Stimulated activated CD4-positive, alpha-beta T cell treated with anti-CD3 and anti-CD28 coated beads, Interleukin-1b, Interleukin-23, amount 100 ng/mL, for 4 hours (primary cell): ENCODE results near the gene PPP1R14C.

Source experiments
- DNase-seq, 2 donors: peaks; one replicate each; pipeline ENCODE4 v3.0.0-alpha.2; 2020; ENCODE audit warnings: low read depth in 2 of 2

PPP1R14C gene

DNA sequence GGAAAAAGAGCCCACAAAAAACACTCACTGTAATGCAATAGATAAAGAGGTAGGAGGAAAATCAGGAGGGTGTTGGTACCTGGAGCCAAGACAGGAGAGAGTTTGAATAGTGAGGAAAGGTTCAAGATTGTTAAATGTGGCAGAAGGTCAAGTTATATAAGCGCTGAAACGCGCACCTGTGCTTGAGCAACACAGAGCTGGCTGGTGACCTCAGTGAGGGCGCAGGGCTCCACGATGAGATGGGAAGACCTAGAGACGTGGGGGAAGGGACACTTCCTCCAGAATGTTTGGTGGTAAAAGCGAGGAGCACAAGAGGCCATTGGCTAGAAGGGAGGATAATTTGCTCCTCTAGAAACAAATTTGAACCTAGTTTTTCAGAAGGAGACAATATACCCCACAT lies 4.2 kb upstream of the PPP1R14C start:
- no peak for DNase-seq

DNA sequence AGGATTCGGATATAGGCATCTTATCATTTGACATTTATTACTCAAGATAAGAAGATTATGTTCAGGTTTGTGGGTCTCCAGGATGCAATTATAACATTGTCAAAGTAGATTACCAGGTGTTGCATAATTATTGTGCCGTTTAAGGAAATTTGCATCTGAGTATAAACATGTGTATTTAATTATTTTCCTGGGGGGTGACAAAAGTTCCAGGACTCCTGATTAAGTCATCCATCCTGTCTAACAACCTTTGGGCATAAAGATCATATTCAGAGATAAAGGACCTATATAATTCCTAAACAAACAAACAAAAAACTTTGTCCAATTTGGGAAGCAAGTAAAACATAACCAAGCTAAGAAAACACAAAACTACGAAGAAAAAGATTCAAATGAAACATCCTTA lies 3.3 kb upstream of the PPP1R14C start:
- DNase-seq = no peak

DNA sequence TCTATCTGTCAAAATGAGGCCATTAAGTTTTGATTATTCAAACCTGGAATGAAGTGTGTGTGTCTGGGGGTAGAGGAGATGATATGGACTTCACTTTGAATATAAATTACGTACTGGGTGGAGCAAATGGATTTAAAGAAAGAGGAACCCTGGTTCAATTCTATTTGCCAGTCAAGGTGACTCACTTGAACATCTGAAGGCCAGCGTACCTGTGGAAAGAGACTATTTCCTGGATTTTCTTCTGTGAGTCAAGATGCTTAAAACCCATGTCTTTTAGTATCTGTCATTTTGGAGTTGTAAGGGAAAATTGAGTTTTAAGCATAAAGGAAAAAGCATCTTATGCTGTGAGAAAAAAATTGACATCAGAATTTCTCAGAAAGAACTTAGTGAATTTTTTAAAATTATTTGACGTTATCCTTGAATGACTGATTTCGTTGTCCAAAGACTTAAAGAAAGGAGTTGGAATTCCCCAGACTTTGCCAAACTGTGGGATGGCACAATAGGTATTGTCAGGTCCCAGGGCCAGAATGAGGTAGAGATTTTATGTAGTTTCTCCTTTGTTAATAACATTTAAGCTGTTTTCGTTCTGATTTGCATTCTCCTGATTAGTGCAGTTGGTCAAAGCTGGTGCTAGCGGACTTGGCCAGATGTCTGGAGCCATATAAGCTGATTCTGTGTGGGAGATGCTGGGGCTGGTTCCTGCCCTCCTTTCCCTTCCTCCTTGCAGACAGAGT lies 2.4 kb upstream of the PPP1R14C start:
- no peak for DNase-seq

DNA sequence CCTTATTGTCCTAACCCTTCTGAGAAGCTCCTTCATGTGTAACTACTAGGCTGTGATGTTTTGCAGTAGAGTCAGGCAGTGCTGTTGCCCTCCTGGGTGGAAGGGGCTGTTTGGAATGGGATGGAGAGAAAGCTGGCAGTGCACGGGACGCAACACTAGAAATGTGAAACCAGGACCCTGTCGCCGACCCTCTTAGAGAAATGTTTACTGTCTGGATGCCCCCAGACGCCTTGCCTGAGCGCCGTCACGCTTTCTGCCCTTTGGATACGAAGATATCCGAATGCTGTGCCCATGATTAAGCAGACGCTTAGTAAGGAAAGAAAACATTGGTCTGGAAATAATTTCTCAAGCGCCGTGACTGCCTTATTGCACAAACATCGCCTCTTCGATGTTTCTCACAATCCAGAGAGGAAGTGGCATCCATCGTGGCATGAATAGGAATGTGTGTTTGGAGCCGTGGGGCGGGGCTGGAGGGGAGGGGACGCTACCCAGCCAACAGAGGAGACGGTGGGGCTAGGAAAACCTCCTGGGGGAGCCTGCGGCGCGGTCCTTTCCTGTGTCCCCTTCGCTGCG lies 661 bp upstream of the PPP1R14C start:
- DNase-seq = no peak

DNA sequence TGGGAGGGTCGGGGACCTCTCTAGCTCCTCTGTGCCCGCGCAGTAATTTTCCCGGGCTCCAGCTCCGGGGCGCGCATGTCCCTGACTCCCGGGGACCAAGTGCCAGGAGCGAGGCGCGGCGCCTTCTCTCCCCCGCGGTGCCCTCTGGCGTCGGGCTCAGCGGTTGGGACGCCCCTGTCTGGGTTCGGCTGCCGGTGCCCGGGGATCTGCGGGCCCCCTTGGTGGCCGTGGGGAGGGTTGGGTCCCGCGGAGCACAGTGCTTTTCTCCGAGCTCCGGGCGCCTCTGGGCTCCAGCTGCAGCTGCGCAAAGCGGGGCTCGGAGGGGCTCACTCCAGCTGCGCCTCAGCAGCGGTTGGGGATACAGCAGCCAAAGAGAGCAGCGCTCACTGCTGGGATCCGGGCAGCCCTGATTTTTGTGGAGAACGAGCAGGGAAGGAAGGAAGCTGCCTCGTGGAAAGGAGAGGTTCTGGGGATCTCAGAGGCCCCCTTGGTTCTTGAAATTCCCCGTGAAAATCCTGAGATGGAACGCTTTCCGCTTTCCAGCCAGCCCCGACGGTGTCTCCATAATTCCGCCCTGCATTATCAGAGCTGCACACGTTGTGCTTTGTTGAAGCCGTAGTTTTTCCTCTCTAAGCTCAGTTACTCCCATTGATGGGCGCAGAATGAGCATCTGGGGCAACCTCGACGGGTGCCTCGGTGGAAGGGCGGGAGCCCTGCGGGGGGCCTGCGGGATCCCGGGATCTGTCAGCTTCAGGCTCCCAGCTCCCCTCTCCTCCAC lies 861 bp downstream of the PPP1R14C start:
- no peak for DNase-seq

DNA sequence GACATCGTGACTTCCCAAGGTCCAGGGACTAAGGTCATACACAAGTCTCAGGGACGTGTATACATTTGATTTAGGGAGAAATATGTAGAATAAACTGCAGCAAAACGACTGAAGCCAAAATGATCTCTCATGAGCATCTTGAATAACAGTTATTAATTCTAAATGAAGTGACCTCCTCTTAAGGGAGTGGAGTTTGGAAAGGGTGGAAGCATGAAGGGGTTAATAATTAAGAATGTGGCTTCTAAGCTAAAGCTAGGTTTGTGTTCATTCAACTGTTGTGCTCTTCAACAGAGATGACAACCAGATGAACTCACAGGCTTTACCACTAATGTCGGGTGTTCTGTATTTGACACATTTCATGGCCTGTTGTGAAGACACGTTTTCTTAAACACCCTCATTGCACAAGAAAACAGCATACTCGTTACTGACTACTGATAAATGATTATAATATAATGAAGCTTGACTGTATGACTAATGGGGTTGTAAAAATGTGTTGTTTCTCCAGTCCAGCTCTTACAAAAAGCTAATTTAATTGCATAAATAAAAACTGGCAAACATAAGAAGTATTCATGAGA lies 1.5 kb downstream of the PPP1R14C start:
- no peak for DNase-seq

DNA sequence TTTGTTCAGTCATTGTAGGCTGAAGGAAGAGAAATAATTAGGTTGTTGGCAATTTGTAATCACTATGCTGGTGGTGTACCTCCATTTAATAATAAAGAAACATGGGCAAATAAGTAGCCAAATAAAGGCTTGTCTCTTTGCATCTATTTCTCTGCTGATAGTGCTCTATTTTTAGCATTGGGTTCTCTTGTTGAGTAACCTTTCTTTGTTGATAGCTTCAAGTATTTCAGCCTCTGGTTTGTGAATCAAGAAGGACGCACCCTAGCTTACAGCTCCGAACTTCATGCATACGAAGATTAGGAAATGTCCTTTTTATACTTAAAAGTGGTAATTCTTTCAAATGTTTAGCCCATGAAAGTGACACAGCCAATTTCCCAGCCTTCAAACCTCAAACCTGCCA lies 2.6 kb downstream of the PPP1R14C start:
- no peak for DNase-seq

DNA sequence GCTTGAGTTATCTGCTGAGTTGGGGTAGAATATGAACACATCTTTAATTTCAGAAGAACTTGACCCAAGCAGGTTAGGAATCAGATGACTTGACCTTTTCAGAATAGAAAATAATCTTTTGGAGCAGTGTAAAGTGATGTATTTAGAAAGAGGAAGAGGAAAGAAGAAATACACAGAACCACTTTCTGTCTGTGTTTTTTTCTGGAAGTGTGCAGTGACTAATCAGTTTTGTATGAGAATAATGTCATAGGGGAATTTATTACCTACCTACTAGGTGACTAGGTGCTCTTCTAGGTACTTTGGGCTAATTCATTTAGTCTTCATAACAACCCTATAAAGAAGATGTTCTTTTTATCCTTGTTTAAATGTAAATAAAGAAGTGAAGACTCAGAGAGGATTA lies 3.0 kb downstream of the PPP1R14C start:
- DNase-seq = no peak

DNA sequence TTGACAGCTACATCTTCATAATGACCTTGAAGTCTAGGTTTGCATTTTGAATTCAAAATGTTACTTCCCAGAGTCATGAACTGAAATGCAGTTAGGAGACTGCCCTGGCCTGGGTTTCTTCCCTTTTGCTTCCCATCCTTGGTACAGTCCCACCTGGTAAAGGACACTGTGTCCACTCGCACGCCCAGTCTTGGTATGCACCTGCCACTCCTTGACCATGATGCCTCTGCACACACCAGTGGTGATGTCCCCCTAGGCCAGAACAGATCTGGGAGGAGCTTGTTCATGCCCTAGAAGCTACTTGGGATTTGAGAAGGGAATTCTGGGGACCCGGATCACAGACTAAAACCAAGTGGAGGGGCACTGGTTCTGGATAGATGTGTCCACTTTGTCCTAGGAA lies 3.6 kb downstream of the PPP1R14C start:
- DNase-seq = no peak

DNA sequence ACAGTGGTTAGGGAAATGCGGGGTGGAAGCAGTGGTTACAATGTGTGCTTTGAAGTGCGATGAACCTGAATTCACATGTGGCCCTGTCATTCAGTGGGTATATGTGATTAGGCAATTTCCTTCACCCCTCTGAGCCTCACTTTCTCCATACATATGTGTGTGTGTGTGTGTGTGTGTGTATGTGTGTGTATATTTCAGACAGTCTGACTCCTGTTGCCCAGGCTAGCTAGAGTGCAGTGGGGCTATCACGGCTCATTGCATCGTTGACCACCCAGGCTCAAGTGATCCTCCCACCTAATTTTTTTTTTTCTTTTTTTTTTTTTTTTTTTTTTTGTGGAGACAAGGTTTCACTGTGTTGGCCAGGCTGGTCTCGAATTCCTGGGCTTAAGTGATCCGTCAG lies 6.3 kb downstream of the PPP1R14C start:
- no peak for DNase-seq

DNA sequence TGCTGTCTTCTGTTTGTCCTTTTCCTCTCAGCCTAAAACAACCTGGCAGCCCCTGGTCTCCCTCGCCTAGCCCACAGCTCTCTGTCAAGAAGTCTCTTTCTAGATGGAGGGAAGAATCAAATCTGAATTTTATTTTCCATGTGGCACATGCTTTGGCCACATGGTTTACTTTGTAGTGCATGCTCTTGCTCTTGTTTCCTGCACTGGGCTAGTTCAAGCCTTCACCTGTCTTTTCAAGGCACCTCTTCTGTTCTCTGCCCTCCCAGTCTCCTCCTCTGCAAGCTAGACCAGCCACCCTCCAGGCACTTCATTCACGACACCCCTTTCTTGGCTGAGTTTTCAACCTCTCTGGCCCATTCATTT lies 7.6 kb downstream of the PPP1R14C start:
- DNase-seq = no peak

DNA sequence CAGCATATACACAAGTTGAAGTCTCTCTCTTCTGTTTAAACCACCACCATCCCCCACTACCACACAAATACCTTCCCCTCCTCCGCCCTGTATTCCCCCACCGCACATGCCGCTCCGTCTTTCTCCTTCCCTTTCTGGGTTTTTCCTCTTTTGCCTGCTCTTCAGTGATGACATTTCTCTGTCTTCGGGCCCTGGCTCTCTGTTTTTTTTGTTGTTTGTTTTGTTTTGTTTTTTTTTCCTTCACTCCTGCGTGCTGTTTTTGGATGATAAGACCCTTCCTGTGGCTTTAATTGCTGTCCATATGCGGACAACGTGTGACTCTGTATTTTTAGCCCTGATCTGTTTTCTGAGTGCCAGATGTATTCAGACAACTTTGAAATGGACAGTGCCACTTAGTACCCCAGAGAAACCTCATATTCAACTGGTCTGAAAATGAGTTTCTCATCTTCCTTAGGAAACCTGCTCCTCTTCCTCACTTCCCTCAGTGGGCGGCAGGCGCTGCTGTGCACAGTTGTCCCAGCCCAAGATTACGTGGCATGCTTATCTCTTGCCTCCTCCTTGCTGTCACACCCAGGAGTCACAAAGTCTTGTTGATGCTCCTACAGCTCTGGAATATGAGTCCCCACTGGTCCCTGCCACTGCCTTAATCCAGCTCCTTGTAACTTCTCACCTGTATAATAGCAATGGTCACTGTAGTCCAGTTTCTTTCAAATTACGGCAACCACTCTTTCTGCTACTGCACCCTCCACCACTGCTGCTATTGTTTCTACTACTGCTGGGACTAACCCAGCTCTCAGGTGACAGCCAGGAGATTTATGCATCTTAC lies 8.2 kb downstream of the PPP1R14C start:
- no peak for DNase-seq

DNA sequence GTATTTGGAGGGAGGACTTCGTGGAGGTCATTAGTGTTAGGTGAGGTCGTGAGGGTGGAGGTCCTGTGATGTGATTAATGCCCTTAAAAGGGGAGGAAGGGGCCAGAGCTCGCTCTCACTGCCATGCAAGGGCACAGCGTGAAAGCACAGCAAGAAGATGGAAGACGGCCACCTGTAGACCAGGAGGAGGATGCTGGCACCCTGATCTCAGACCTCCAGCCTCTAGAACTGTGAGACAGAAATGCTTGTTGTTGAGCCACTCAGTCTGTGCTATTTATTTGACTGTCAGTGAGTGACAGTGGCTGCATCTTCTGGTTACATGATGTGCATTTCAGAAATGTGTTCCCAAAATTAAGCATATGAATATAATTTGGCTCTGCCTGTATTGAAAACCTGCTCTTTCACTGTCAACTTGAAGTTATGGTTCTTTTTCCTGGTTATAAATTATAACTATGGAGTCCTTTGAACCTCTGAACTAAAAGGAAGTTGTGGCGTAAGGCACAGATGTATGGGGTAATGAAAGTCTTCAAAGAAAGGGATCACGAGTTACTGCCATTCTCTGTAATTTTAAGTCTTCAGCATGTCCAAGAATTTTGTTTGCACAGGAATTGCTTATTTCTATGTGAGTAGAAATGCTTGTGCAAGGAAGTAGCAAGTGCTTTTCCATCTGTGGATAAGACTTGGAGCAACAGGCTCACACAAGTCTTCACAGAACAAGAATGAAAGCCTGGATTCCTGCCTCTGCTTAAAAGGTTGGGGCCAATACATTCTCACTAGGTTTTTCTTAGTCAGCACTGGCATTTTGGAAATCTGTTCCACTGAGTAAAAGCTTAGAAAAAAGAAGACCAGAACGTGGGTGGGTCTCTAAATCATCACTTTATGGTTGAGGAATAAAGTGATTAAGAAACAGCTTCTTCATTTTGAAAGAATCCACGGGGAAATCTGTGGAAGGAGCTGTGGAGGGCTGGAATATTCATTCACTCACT lies 10.3 kb downstream of the PPP1R14C start:
- DNase-seq = no peak

DNA sequence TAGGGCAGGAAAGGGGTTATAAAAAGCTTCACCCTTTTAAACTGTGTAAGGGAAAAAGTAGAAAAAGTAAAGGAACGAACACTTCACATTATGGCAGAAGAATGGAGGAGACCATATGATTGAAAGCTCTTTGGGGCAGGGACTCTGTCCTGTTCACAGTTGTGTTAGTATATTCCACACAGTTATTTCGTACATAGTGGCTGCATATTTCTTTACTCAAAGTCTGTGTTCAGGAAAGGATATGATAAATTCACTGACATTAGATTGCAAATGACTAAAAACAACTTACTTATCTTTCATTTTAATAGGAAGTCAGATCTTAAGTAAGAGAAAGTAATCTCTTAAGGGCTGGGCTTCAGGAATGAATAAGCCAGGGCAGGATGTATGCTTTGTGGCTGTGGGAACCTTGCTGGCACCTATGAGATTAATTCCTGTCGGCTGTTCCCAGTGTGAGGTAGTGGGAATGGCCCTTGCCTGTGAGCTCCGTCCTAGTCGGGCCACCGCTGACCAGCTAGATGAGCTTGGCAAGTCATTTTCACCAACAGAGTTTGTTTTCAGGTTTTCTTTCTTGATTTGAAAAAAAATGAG lies 11.2 kb downstream of the PPP1R14C start:
- no peak for DNase-seq

DNA sequence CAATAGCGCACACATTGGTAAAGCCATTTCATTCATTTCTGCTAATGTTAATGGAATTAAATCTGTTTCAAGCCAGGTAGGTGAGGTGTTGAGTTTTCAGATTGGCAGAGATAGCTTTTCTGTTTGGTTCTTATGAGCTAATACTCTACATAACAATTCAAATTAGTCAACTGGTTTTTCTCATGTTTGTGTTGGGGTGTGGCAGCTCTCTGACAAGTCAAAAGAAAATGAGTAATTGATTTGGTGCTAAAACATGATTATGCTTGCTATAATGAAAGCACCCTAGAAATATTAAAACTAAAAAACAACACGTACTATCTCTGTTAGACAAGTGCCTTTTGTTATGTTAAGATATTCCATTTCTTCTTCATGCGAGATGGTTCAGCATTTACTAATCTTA lies 13.6 kb downstream of the PPP1R14C start:
- DNase-seq = no peak

DNA sequence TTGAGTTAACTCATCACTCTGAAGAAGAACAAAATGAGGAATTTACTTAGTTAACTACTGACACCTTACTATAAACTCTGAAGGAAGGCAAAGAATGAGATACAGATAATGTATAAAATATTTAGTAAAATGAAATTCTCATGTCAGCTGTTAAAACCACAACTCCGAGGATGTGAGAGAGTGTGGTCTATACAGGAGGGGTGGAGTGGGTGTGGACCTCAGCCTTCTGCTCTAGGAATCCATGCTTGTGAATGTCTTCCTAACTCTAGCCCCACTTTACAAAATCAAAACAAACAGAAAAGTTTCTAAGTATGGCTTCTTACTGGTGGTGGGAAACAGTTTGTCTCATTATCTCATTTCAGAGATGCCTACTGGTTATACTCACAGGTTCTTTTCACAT lies 14.2 kb downstream of the PPP1R14C start:
- no peak for DNase-seq

DNA sequence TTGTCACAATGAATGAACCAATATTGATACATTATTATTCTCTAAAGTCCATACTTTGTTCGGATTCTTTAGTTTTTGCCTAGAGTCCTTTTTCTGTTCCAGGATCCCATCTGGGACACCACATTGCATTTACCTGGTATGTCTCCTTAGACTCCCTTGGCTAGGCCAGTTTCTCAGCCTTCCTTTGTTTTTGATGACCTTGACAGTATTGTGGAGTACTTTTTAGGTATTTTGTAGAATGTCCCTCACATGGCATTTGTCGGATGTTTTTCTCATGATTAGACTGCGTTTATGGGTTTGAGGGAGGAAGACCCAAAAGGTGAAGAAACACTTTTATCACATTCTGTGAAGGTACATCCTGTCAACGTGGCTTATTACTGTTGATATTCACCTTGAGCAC lies 16.9 kb downstream of the PPP1R14C start:
- no peak for DNase-seq

DNA sequence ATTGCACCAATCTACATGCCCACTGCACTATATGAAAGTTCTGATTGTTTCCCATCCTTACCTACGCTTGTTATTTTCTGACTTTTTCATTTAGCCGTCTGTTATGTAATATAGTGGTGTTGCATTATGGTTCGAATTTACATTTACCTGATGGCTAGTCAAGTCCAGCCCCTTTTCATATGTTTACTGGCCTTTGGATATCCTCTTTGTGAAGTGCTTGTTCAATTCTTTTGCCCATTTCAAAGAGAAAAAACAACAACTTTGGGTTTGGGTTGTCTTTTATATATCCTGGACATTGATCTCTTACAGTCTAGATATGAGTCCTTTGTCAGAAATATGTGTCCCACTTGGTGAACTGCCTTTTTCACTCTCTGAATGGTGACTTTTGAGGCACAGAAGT lies 21.1 kb downstream of the PPP1R14C start:
- no peak for DNase-seq

DNA sequence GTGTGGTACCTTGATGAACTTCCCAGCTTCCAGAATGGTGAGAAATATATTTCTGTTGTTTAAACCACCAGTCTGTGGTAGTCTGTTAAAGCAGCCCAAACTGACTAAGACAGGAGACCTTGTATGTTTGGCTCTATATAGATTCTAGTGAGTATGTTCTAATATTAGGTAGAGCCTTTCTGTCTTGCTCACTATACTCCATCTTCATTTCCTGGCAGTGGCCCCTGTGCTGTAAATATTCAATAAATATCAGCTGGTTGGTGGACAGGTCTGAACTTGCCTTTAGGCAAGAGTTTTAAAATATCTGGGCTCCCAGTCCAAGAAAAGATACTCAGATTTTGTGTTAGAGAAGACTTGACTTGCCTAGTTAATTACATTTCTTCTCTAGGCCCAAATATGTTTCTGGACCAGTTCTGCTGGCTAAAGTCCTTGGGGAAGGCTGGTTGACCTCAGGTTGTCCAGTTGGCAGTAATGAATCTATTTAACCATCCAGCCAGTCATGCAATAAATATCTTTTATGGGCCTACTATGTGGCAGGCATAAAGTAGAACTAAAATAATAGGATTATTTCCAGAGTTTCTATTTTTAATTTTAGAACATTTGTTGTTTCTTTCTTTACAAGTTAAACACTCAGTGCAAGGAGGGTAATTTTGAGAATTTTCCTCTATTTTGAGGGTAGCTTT lies 22.3 kb downstream of the PPP1R14C start:
- no peak for DNase-seq

DNA sequence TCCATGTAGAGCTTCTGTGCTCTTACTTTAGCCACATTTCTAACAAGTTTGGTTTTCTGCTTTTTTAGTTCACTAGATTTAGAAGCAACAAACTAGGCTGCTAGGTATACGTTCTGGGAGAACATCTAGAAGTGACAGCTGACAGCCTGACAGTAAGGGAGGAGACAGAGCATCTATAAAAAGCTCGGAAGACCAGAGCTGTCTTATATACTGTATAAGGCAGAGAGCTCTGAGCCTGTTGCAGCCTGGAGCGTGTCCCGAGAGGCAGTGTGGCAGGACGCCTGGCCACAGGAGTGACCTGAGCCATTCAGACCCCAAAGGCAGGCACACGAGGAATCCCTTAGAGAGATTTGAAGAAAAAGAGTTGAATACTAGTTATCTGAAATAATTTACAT lies 24.6 kb downstream of the PPP1R14C start:
- no peak for DNase-seq
